H1 (cell line): Measurements from ENCODE around the gene CAPN15.

Experiments
- BRCA1 ChIP-seq: IDR thresholded peaks from 2 replicates; pipeline ENCODE4 v1.6.1; 2012; ENCODE audit warnings: low read depth, low read length, improper control_type of control experiment
- CEBPB ChIP-seq: IDR thresholded peaks from 2 replicates; pipeline ENCODE4 v1.6.1; 2012; ENCODE audit warnings: low read depth, low read length
- CREB1 ChIP-seq: IDR thresholded peaks from 2 replicates; pipeline ENCODE4 v1.6.1; 2012; ENCODE audit warnings: inconsistent platforms
- EZH2 ChIP-seq: fragments of 200-600 bp; sonication (generic); IDR thresholded peaks from 2 replicates; pipeline ENCODE4 v1.7.1; 2012; ENCODE audit warnings: low read depth, mild to moderate bottlenecking, moderate library complexity, low read length, inconsistent platforms; ENCODE audit not compliant: severe bottlenecking
- JUN ChIP-seq: IDR thresholded peaks from 2 replicates; pipeline ENCODE4 v1.6.1; 2011; ENCODE audit warnings: low read depth, mild to moderate bottlenecking, improper control_type of control experiment, low read length
- JUND ChIP-seq: IDR thresholded peaks from 2 replicates; pipeline ENCODE4 v1.6.1; 2011; ENCODE audit warnings: mild to moderate bottlenecking, improper control_type of control experiment, low read length
- POLR2A ChIP-seq, 2 experiments: IDR thresholded peaks; 1 replicate in 1 of 2; 2 replicates in 1 of 2; pipeline ENCODE4 v1.6.1; 2011; ENCODE audit warnings: low read depth in 2 of 2, low read length in 2 of 2, mild to moderate bottlenecking in 2 of 2; ENCODE audit errors: control extremely low read depth in 1 of 2
- RBBP5 ChIP-seq: IDR thresholded peaks from 2 replicates; pipeline ENCODE4 v1.7.1; 2012; ENCODE audit warnings: low read depth, mild to moderate bottlenecking, inconsistent platforms, low read length, moderate library complexity, borderline replicate concordance
- SP2 ChIP-seq: IDR thresholded peaks from 2 replicates; pipeline ENCODE4 v1.6.1; 2012; ENCODE audit warnings: mild to moderate bottlenecking, low read length, inconsistent platforms
- ZNF274 ChIP-seq: IDR thresholded peaks from 2 replicates; pipeline ENCODE4 v1.7.0; 2012; ENCODE audit warnings: low read length, borderline replicate concordance; ENCODE audit errors: extremely low read depth
- TF ChIP-seq, protein P1 (sequence below), 3 experiments: IDR thresholded peaks; 1 replicate in 2 of 3; 2 replicates in 1 of 3; pipeline versions ENCODE4 v1.5.1 to v1.6.1; 2011; ENCODE audit warnings: low read length in 3 of 3, mild to moderate bottlenecking in 3 of 3, inconsistent platforms in 2 of 3, low read depth in 1 of 3, moderate library complexity in 1 of 3; ENCODE audit not compliant: insufficient read depth in 1 of 3; ENCODE audit errors: control extremely low read depth in 1 of 3
- TF ChIP-seq, protein P2 (sequence below): IDR thresholded peaks from 2 replicates; pipeline ENCODE4 v1.6.1; 2012; ENCODE audit warnings: inconsistent platforms

DNA sequence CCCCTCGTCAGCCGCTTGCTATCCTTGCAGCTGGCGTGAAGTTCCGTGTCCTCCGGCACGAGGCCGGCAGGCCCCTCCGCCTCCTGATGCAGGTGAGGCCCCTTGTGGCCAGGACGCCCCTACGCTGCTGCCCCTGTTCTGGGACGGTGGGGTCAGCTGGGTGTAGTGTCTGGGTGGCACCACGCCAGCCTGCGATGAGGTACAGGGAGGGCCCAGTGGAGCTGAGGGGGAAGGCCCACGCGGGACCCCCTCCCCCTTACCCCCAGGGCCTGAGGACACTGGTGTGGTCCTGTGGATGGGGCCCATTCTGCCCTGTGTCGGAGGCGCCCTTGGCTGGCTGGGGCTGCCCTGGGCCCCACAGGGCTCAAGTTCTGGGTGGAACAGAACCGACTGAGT is 54.7 kb downstream of the CAPN15 start:
- TF ChIP-seq JUN = no peak
- no peak for TF ChIP-seq CREB1
- TF ChIP-seq RBBP5 = no peak
- TF ChIP-seq, protein P1, sequence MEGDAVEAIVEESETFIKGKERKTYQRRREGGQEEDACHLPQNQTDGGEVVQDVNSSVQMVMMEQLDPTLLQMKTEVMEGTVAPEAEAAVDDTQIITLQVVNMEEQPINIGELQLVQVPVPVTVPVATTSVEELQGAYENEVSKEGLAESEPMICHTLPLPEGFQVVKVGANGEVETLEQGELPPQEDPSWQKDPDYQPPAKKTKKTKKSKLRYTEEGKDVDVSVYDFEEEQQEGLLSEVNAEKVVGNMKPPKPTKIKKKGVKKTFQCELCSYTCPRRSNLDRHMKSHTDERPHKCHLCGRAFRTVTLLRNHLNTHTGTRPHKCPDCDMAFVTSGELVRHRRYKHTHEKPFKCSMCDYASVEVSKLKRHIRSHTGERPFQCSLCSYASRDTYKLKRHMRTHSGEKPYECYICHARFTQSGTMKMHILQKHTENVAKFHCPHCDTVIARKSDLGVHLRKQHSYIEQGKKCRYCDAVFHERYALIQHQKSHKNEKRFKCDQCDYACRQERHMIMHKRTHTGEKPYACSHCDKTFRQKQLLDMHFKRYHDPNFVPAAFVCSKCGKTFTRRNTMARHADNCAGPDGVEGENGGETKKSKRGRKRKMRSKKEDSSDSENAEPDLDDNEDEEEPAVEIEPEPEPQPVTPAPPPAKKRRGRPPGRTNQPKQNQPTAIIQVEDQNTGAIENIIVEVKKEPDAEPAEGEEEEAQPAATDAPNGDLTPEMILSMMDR (IDR thresholded peaks at IDR 0.05; ENCODE audit: control extremely low read depth in 1 of 3, insufficient read depth in 1 of 3, low read depth in 1 of 3, low read length in 3 of 3) = peak in 1 of 3 experiments; percentile 15; a peak in 1 of 4 replicates
- TF ChIP-seq, protein P2, sequence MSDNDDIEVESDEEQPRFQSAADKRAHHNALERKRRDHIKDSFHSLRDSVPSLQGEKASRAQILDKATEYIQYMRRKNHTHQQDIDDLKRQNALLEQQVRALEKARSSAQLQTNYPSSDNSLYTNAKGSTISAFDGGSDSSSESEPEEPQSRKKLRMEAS = no peak
- TF ChIP-seq EZH2 = no peak
- TF ChIP-seq POLR2A (IDR thresholded peaks at IDR 0.05; ENCODE audit: control extremely low read depth in 1 of 2, low read depth in 2 of 2, low read length in 2 of 2) = no peak
- no peak for TF ChIP-seq BRCA1
- TF ChIP-seq CEBPB = no peak
- TF ChIP-seq ZNF274 = no peak
- TF ChIP-seq JUND = no peak
- no peak for TF ChIP-seq SP2
